Measurements from ENCODE around the gene LRIT2. TPM values are rescaled to one million over a fixed set of nuclear protein-coding genes. Genes with fewer than 3 reads are reported as not detected.
A peak's percentile ranks its signal among the peaks of the same experiment; 100 is the strongest.

Gene LRIT2
- total RNA-seq, 2 donors from 2014 or later = not detected

GRCh38 chr10:84213076-84213475, 12.3 kb downstream of the LRIT2 start:
- Mint-ChIP-seq H3K27ac (no peak overlapping the region), H3K27me3 (ENCODE audit: low read depth) (no peaks in the 10 kb centered on the region), H3K4me3 (no peak overlapping the region), H3K9me3 (no peaks in the 10 kb centered on the region), H3K4me1 (ENCODE audit: low read depth) (no peaks in the 10 kb centered on the region), H3K36me3 (ENCODE audit: insufficient read depth in 2 of 2) (no peaks in the 10 kb centered on the region)
- DNase-seq (no peak), ATAC-seq (replicated peaks in 1 of 2) (no peak)

GRCh38 chr10:84212014-84212413, 13.3 kb downstream of the LRIT2 start:
- Mint-ChIP-seq H3K4me1 (ENCODE audit: low read depth) (no peaks in the 10 kb centered on the region), H3K36me3 (ENCODE audit: insufficient read depth in 2 of 2) (no peaks in the 10 kb centered on the region), H3K27me3 (ENCODE audit: low read depth) (peaks cover 3% of the 10 kb centered on the region), H3K27ac (no peak overlapping the region), H3K4me3 (no peak overlapping the region), H3K9me3 (no peaks in the 10 kb centered on the region)
- ATAC-seq (replicated peaks in 1 of 2) (no peak), DNase-seq (no peak)

GRCh38 chr10:84211566-84211965, 13.8 kb downstream of the LRIT2 start:
- Mint-ChIP-seq H3K27ac (no peak overlapping the region), H3K4me3 (no peak overlapping the region), H3K36me3 (ENCODE audit: insufficient read depth in 2 of 2) (no peaks in the 10 kb centered on the region), H3K9me3 (no peaks in the 10 kb centered on the region), H3K4me1 (ENCODE audit: low read depth) (no peaks in the 10 kb centered on the region), H3K27me3 (ENCODE audit: low read depth) (peaks cover 7% of the 10 kb centered on the region)
- DNase-seq (no peak), ATAC-seq (replicated peaks in 1 of 2) (no peak)

GRCh38 chr10:84208023-84208422, 17.3 kb downstream of the LRIT2 start:
- H3K4me1 Mint-ChIP-seq (ENCODE audit: low read depth) = no peaks in the 10 kb centered on the region
- DNase-seq (no peak), ATAC-seq (replicated peaks in 1 of 2) (no peak)
- H3K27me3 Mint-ChIP-seq (ENCODE audit: low read depth) = peaks cover 9% of the 10 kb centered on the region
- no peak overlapping the region for H3K4me3 Mint-ChIP-seq
- H3K9me3 Mint-ChIP-seq = no peaks in the 10 kb centered on the region
- H3K27ac Mint-ChIP-seq = no peak overlapping the region
- H3K36me3 Mint-ChIP-seq (ENCODE audit: insufficient read depth in 2 of 2) = no peaks in the 10 kb centered on the region

- no peak overlapping the region for H3K4me3 Mint-ChIP-seq
- H3K9me3 Mint-ChIP-seq = no peaks in the 10 kb centered on the region
- H3K27ac Mint-ChIP-seq = no peak overlapping the region
- no peaks in the 10 kb centered on the region for H3K36me3 Mint-ChIP-seq (ENCODE audit: insufficient read depth in 2 of 2)
- peaks cover 9% of the 10 kb centered on the region for H3K27me3 Mint-ChIP-seq (ENCODE audit: low read depth)
- DNase-seq (no peak), ATAC-seq (replicated peaks in 1 of 2) (no peak)
- H3K4me1 Mint-ChIP-seq (ENCODE audit: low read depth) = no peaks in the 10 kb centered on the region
Measured at GRCh38 chr10:84205853-84206525, 19.4 kb downstream of the LRIT2 start.

- Mint-ChIP-seq H3K9me3 (no peaks in the 10 kb centered on the region), H3K4me1 (ENCODE audit: low read depth) (no peaks in the 10 kb centered on the region), H3K27ac (no peak overlapping the region)
Measured at GRCh38 chr10:84205049-84205852, 20.1 kb downstream of the LRIT2 start.

GRCh38 chr10:84204610-84205009, 20.7 kb downstream of the LRIT2 start:
- H3K27me3 Mint-ChIP-seq (ENCODE audit: low read depth) = peaks cover 9% of the 10 kb centered on the region
- H3K36me3 Mint-ChIP-seq (ENCODE audit: insufficient read depth in 2 of 2) = no peaks in the 10 kb centered on the region
- H3K9me3 Mint-ChIP-seq = no peaks in the 10 kb centered on the region
- no peaks in the 10 kb centered on the region for H3K4me1 Mint-ChIP-seq (ENCODE audit: low read depth)
- DNase-seq (no peak), ATAC-seq (replicated peaks in 1 of 2) (no peak)
- H3K27ac Mint-ChIP-seq = no peak overlapping the region
- H3K4me3 Mint-ChIP-seq = no peak overlapping the region

More at GRCh38 chr10:84205049-84205852, 20.1 kb downstream of the LRIT2 start:
- ATAC-seq (replicated peaks in 1 of 2) (peak; percentile 76 to 83), DNase-seq (peak; percentile 66 to 74)
- Mint-ChIP-seq H3K27me3 (ENCODE audit: low read depth) (peaks cover 9% of the 10 kb centered on the region), H3K4me3 (no peak overlapping the region), H3K36me3 (ENCODE audit: insufficient read depth in 2 of 2) (no peaks in the 10 kb centered on the region)

GRCh38 chr10:84204122-84204521, 21.2 kb downstream of the LRIT2 start:
- ATAC-seq (replicated peaks in 1 of 2) = peak in 1 of 2 donors; percentile 37
- no peak overlapping the region for H3K27ac Mint-ChIP-seq
- DNase-seq = no peak
- H3K27me3 Mint-ChIP-seq (ENCODE audit: low read depth) = peaks cover 9% of the 10 kb centered on the region
- no peaks in the 10 kb centered on the region for H3K4me1 Mint-ChIP-seq (ENCODE audit: low read depth)
- H3K9me3 Mint-ChIP-seq = no peaks in the 10 kb centered on the region
- no peak overlapping the region for H3K4me3 Mint-ChIP-seq
- H3K36me3 Mint-ChIP-seq (ENCODE audit: insufficient read depth in 2 of 2) = no peaks in the 10 kb centered on the region

GRCh38 chr10:84202349-84202748, 23.0 kb downstream of the LRIT2 start:
- Mint-ChIP-seq H3K4me3 (no peak overlapping the region), H3K27ac (no peak overlapping the region), H3K4me1 (ENCODE audit: low read depth) (no peaks in the 10 kb centered on the region), H3K36me3 (ENCODE audit: insufficient read depth in 2 of 2) (no peaks in the 10 kb centered on the region), H3K27me3 (ENCODE audit: low read depth) (peaks cover 9% of the 10 kb centered on the region), H3K9me3 (no peaks in the 10 kb centered on the region)
- DNase-seq = no peak
- ATAC-seq (replicated peaks in 1 of 2) = no peak

GRCh38 chr10:84201682-84202081, 23.7 kb downstream of the LRIT2 start:
- H3K36me3 Mint-ChIP-seq (ENCODE audit: insufficient read depth in 2 of 2) = no peaks in the 10 kb centered on the region
- no peak overlapping the region for H3K27ac Mint-ChIP-seq
- H3K27me3 Mint-ChIP-seq (ENCODE audit: low read depth) = peaks cover 9% of the 10 kb centered on the region
- H3K9me3 Mint-ChIP-seq = no peaks in the 10 kb centered on the region
- no peaks in the 10 kb centered on the region for H3K4me1 Mint-ChIP-seq (ENCODE audit: low read depth)
- ATAC-seq (replicated peaks in 1 of 2) (no peak), DNase-seq (no peak)
- H3K4me3 Mint-ChIP-seq = no peak overlapping the region

GRCh38 chr10:84201244-84201606, 24.1 kb downstream of the LRIT2 start:
- Mint-ChIP-seq H3K9me3 (no peaks in the 10 kb centered on the region), H3K4me3 (no peak overlapping the region), H3K27ac (no peak overlapping the region), H3K36me3 (ENCODE audit: insufficient read depth in 2 of 2) (no peaks in the 10 kb centered on the region), H3K4me1 (ENCODE audit: low read depth) (no peaks in the 10 kb centered on the region), H3K27me3 (ENCODE audit: low read depth) (peaks cover 10% of the 10 kb centered on the region)
- no peak for DNase-seq
- no peak for ATAC-seq (replicated peaks in 1 of 2)

GRCh38 chr10:84200537-84201243, 24.7 kb downstream of the LRIT2 start:
- no peaks in the 10 kb centered on the region for H3K36me3 Mint-ChIP-seq (ENCODE audit: insufficient read depth in 2 of 2)
- no peak overlapping the region for H3K27ac Mint-ChIP-seq

GRCh38 chr10:84198206-84198915, 27.0 kb downstream of the LRIT2 start:
- Mint-ChIP-seq H3K9me3 (no peaks in the 10 kb centered on the region), H3K36me3 (ENCODE audit: insufficient read depth in 2 of 2) (no peaks in the 10 kb centered on the region), H3K27me3 (ENCODE audit: low read depth) (peaks cover 28% of the 10 kb centered on the region), H3K27ac (no peak overlapping the region), H3K4me1 (ENCODE audit: low read depth) (no peaks in the 10 kb centered on the region), H3K4me3 (no peak overlapping the region)
- no peak for DNase-seq
- ATAC-seq (replicated peaks in 1 of 2) = no peak

More at GRCh38 chr10:84200537-84201243, 24.7 kb downstream of the LRIT2 start:
- Mint-ChIP-seq H3K4me1 (ENCODE audit: low read depth) (no peaks in the 10 kb centered on the region), H3K4me3 (no peak overlapping the region), H3K9me3 (no peaks in the 10 kb centered on the region), H3K27me3 (ENCODE audit: low read depth) (peaks cover 16% of the 10 kb centered on the region)
- ATAC-seq (replicated peaks in 1 of 2) = no peak
- no peak for DNase-seq

Data from activated T-cell treated with anti-CD3 and anti-CD28 coated beads, Interleukin-2, amount 50 U/mL, for 72 hours (primary cell).